Adrenal gland (tissue), 12 donors: Measurements from ENCODE around the gene ZCCHC4. TPM values are rescaled to one million over a fixed set of nuclear protein-coding genes. Genes with fewer than 3 reads are reported as not detected.
"Not testable (repeated sequence)": the region's sequence is repeated elsewhere in the genome, so short reads cannot be mapped to it uniquely, and the experiment has no call there.

Experiments used
- DNase-seq, 7 donors: peaks; one replicate each; pipeline ENCODE4 v3.0.0-alpha.2; 2019 to 2020
- H3K27ac ChIP-seq, 5 donors: fragments of 200-600 bp; sonication (generic) in 4 of 5; 1 replicate in 3 of 5; 2 replicates in 2 of 5; pipeline versions ENCODE4 v1.5.1 to v1.8.0; 2016 to 2020; ENCODE audit warnings: mild to moderate bottlenecking in 1 of 5
- H3K27me3 ChIP-seq: fragments of 200-600 bp; 2 replicates; pipeline ENCODE4 v1.8.0; 2021
- H3K36me3 ChIP-seq, 2 donors: fragments of 200-600 bp; replicated peaks in 1 of 2; 1 replicate in 1 of 2; 2 replicates in 1 of 2; pipeline versions ENCODE4 v1.5.1 to v1.8.0; 2018 to 2022
- H3K4me1 ChIP-seq, 2 donors: fragments of 200-600 bp; replicated peaks in 1 of 2; 1 replicate in 1 of 2; 2 replicates in 1 of 2; pipeline versions ENCODE4 v1.5.1 to v1.8.0; 2018 to 2021
- H3K4me3 ChIP-seq, 4 donors: fragments of 200-600 bp; sonication (generic) in 3 of 4; one replicate each; pipeline ENCODE4 v1.5.1; 2016 to 2018
- H3K9me3 ChIP-seq, 3 donors: fragments of 200-600 bp; sonication (generic) in 1 of 3; replicated peaks in 1 of 3; 1 replicate in 2 of 3; 2 replicates in 1 of 3; pipeline versions ENCODE4 v1.5.1 to v1.8.0; 2016 to 2021
- CTCF ChIP-seq, 6 experiments: fragments of 450-650 bp in 4 of 6; fragments of 200-600 bp in 2 of 6; sonication (generic) in 1 of 6; IDR thresholded peaks; 1 replicate in 5 of 6; 2 replicates in 1 of 6; pipeline versions ENCODE4 v1.5.1 to v1.8.0; 2016 to 2021; ENCODE audit warnings: antibody characterized with exemption in 6 of 6, mild to moderate bottlenecking in 2 of 6, moderate library complexity in 1 of 6
- POLR2A ChIP-seq, 2 donors: fragments of 450-650 bp; IDR thresholded peaks; one replicate each; pipeline ENCODE4 v1.6.1; 2017; ENCODE audit warnings: antibody characterized with exemption in 2 of 2, mild to moderate bottlenecking in 2 of 2, moderate library complexity in 1 of 2
- WGBS, 4 donors: extraction: QIAGEN DNeasy Blood & Tissue Kit in 2 of 4; methylation state at CpG; one replicate each; pipeline versions ENCODE4 v1.1.5 to v1.1.7; 2013 to 2017; 5-methylcytosine and 5-hydroxymethylcytosine counted together
- intact Hi-C, 2 donors: fragments of 100-400 bp; cut with DNase I; formaldehyde crosslinking; loops; one replicate each; pipeline versions ENCODE4 v1.14.1 to v1.15.0; 2022 to 2023
- polyA plus RNA-seq, 3 donors: library from polyadenylated mRNA; stranded (reverse); fragments of 200-250 nt in 2 of 3; fragments of 350-450 nt in 1 of 3; fragmentation: Illumina TruSeq in 1 of 3; extraction: RNeasy Lipid Tissue Mini Kit (QIAGEN cat#74804) in 1 of 3; gene quantifications; one replicate each; pipeline ENCODE4 v1.2.3, GENCODE V29; 2013 to 2014
- total RNA-seq, 9 donors: library from RNA; depleted of rRNA in 4 of 9; stranded (reverse); fragments of >200 nt in 4 of 9; fragments of 120-200 nt in 1 of 9; fragmentation: NEBNext Ultra II Directional in 1 of 9; extraction: Animal tissue kit (Norgen Biotek cat#: 25700) in 1 of 9; gene quantifications; one replicate each; pipeline versions ENCODE4 v1.1.0 to v1.2.4, GENCODE V29; 2013 to 2023
- donor health status: healthy with polysubstance abuse.
- donor health status: Bipolar disorder and iron deficiency.
- donor health status: DM: yes; HTN: yes; CAD: no.
- donor health status: DM: no; HTN: no; CAD: no.
- donor health status: DM: no; HTN: no; CAD: no.
- donor health status: DM: yes; HTN: yes; CAD: no.

The ZCCHC4 gene
- total and polyA plus RNA-seq, 12 donors, result 4.8 to 14.8 (median 10.4) TPM

- Histone ChIP-seq H3K9me3 (no peaks in the 10 kb centered on the region), H3K4me3 (no peak overlapping the region), H3K36me3 (no peaks in the 10 kb centered on the region), H3K27me3 (no peaks in the 10 kb centered on the region), H3K4me1 (peaks cover 19 to 25% of the 10 kb centered on the region in 2 donors), H3K27ac (peak overlapping the region; percentile 50 to 84 (median 82))
- DNase-seq, result no peak
- TF ChIP-seq CTCF (IDR thresholded peaks at IDR 0.05), result no peak
- TF ChIP-seq POLR2A (IDR thresholded peaks at IDR 0.05), result no peak
- intact Hi-C loops, result loop anchor here (5.0 to 10.0 kb wide), 2 partner anchors 61 to 193 kb away; no protein-coding TSS in a partner anchor
Observed at GRCh38 chr4:25367877-25368276, 55.3 kb downstream of the ZCCHC4 start.

- no peaks in the 10 kb centered on the region for H3K27me3 ChIP-seq
- H3K9me3 ChIP-seq, result no peaks in the 10 kb centered on the region
- intact Hi-C loops, result loop anchor here (5.0 to 10.0 kb wide), 2 partner anchors 61 to 194 kb away; no protein-coding TSS in a partner anchor
- peak overlapping the region; percentile 50 to 84 (median 82) for H3K27ac ChIP-seq
- TF ChIP-seq CTCF (IDR thresholded peaks at IDR 0.05) (no peak), POLR2A (IDR thresholded peaks at IDR 0.05) (no peak)
- H3K36me3 ChIP-seq, result no peaks in the 10 kb centered on the region
- peak in 4 of 7 donors; percentile 38 to 65 (median 54) for DNase-seq
- H3K4me1 ChIP-seq, result peaks cover 19 to 25% of the 10 kb centered on the region in 2 donors
- WGBS, 4 donors, result 29 to 46% (median 37%) methylated on average over 6 of the region's 6 CpGs
- no peak overlapping the region for H3K4me3 ChIP-seq
Observed at GRCh38 chr4:25368315-25368714, 55.7 kb downstream of the ZCCHC4 start.

GRCh38 chr4:25370242-25370641 lies 57.7 kb downstream of the ZCCHC4 start:
- no peaks in the 10 kb centered on the region for H3K9me3 ChIP-seq
- no peak for TF ChIP-seq CTCF (IDR thresholded peaks at IDR 0.05)
- TF ChIP-seq POLR2A (IDR thresholded peaks at IDR 0.05), result no peak
- H3K4me1 ChIP-seq, result peaks cover 19 to 25% of the 10 kb centered on the region in 2 donors
- no peaks in the 10 kb centered on the region for H3K27me3 ChIP-seq
- no peaks in the 10 kb centered on the region for H3K36me3 ChIP-seq
- no peak for DNase-seq
- no peak overlapping the region for H3K4me3 ChIP-seq
- 77 to 87% (median 81%) methylated on average over 2 of the region's 2 CpGs for WGBS, 4 donors
- H3K27ac ChIP-seq, result peak overlapping the region in 1 of 5 donors; percentile 27
- intact Hi-C loops, result no loop called here

GRCh38 chr4:25372549-25372948 lies 60.0 kb downstream of the ZCCHC4 start:
- H3K27me3 ChIP-seq, DNase-seq, intact Hi-C loops, H3K9me3 ChIP-seq, H3K36me3 ChIP-seq, H3K27ac ChIP-seq, H3K4me3 ChIP-seq: not testable (repeated sequence)
- 74 to 90% (median 88%) methylated on average over 9 of the region's 9 CpGs for WGBS, 4 donors
- H3K4me1 ChIP-seq, result peaks cover 18 to 20% of the 10 kb centered on the region in 2 donors
